GM12878 (cell line): Measurements from ENCODE around the gene PLSCR1. TPM values are rescaled to one million over a fixed set of nuclear protein-coding genes. Genes with fewer than 3 reads are reported as not detected.

Experiments
- ATAC-seq: fragments of 200-7000 bp; cut with Tn5 transposase; 3 replicates; pipeline ENCODE4 v1.9.1; 2020; ENCODE audit warnings: mild to moderate bottlenecking, moderate library complexity
- BruUV-seq: library from RNA; stranded (reverse); fragments of 400-500 nt; replicated peaks from 2 replicates; lab custom pipeline; 2021; lab: Mats Ljungman, UMichigan
- CTCF ChIA-PET: fragments of 300-600 bp; sonication (Branson Sonifier 250); formaldehyde crosslinking; extraction: SDS; loops from one replicate; lab custom pipeline; 2021; ENCODE audit warnings: inconsistent platforms; lab: Yijun Ruan, JAX
- POLR2A ChIA-PET: fragments of 350-600 bp; formaldehyde crosslinking; extraction: SDS; loops from one replicate; lab custom pipeline; 2021; ENCODE audit warnings: inconsistent platforms; lab: Charles Lee
- RAD21 ChIA-PET: fragments of 300-600 bp; sonication (Branson Sonifier 250); formaldehyde crosslinking; loops from one replicate; lab custom pipeline; 2023; ENCODE audit warnings: antibody characterized with exemption; ENCODE audit not compliant: unreplicated experiment; lab: Charles Lee
- SMC1A ChIA-PET: fragments of 300-600 bp; sonication (Branson Sonifier 250); formaldehyde crosslinking; loops from one replicate; lab custom pipeline; 2023; ENCODE audit not compliant: unreplicated experiment, uncharacterized antibody; lab: Charles Lee
- DNase-seq: peaks from one replicate; pipeline ENCODE4 v3.0.0-alpha.2; 2011; ENCODE audit warnings: low read depth, low spot score
- FAIRE-seq: peaks from 3 replicates; lab custom pipeline; 2011; peaks lifted over from hg19 to GRCh38; lab: Jason Lieb, UNC
- H2AFZ ChIP-seq: 2 replicates; pipeline ENCODE4 v1.6.0; 2011; ENCODE audit warnings: low read depth, low read length, control low read depth; ENCODE audit not compliant: control insufficient read depth
- H3K27ac ChIP-seq: 2 replicates; pipeline ENCODE4 v1.5.1; 2011; ENCODE audit warnings: control low read depth; ENCODE audit not compliant: control insufficient read depth, insufficient read depth
- H3K27me3 ChIP-seq, 2 experiments: replicated peaks in 1 of 2; 2 replicates each; pipeline versions ENCODE4 v1.6.0 to v1.6.1; 2011; ENCODE audit warnings: low read length in 1 of 2; ENCODE audit not compliant: control insufficient read depth in 2 of 2, insufficient read depth in 2 of 2
- H3K36me3 ChIP-seq, 2 experiments: 2 replicates each; pipeline ENCODE4 v1.5.1; 2011; ENCODE audit warnings: low read length in 1 of 2; ENCODE audit not compliant: control insufficient read depth in 2 of 2, insufficient read depth in 2 of 2
- H3K4me1 ChIP-seq: 2 replicates; pipeline ENCODE4 v1.6.1; 2011; ENCODE audit warnings: mild to moderate bottlenecking, low read length, moderate library complexity, mixed read lengths; ENCODE audit not compliant: control insufficient read depth, insufficient read depth
- H3K4me2 ChIP-seq: 2 replicates; pipeline ENCODE4 v1.6.0; 2011; ENCODE audit warnings: control low read depth; ENCODE audit not compliant: control insufficient read depth, insufficient read depth
- H3K4me3 ChIP-seq: fragments of 200-600 bp; sonication (generic); 2 replicates; pipeline ENCODE4 v1.5.1; 2016
- H3K79me2 ChIP-seq: 2 replicates; pipeline ENCODE4 v1.6.0; 2011; ENCODE audit warnings: low read length; ENCODE audit not compliant: control insufficient read depth, insufficient read depth
- H3K9ac ChIP-seq: 2 replicates; pipeline ENCODE4 v1.8.0; 2011; ENCODE audit warnings: low read length, control low read depth, mixed read lengths; ENCODE audit not compliant: control insufficient read depth, insufficient read depth
- H3K9me3 ChIP-seq: replicated peaks from 3 replicates; pipeline ENCODE4 v1.5.1; 2011; ENCODE audit warnings: mild to moderate bottlenecking, low read length; ENCODE audit not compliant: control insufficient read depth, insufficient read depth
- H4K20me1 ChIP-seq: 2 replicates; pipeline ENCODE4 v1.6.0; 2011; ENCODE audit not compliant: control insufficient read depth, insufficient read depth
- CBX5 ChIP-seq: sonication (generic); IDR thresholded peaks from 2 replicates; pipeline ENCODE4 v1.6.1; 2016; ENCODE audit warnings: low read depth, moderate library complexity, mild to moderate bottlenecking, inconsistent platforms
- CHD1 ChIP-seq: IDR thresholded peaks from 2 replicates; pipeline ENCODE4 v1.6.1; 2012; ENCODE audit warnings: low read depth, low read length, improper control_type of control experiment
- ETV6 ChIP-seq, 2 experiments: fragments of 450-650 bp in 1 of 2; IDR thresholded peaks in 1 of 2; conservative IDR thresholded peaks in 1 of 2; 2 replicates each; pipeline ENCODE4 v1.6.1; 2014; ENCODE audit warnings: antibody characterized with exemption in 1 of 2, borderline replicate concordance in 1 of 2, low read depth in 1 of 2, mild to moderate bottlenecking in 1 of 2, moderate library complexity in 1 of 2
- GABPA ChIP-seq: IDR thresholded peaks from 2 replicates; pipeline ENCODE4 v1.6.1; 2014; ENCODE audit warnings: antibody characterized with exemption, low read depth, mild to moderate bottlenecking, inconsistent platforms
- GATAD2B ChIP-seq: fragments of 450-650 bp; conservative IDR thresholded peaks from 2 replicates; pipeline ENCODE4 v1.6.1; 2017; ENCODE audit warnings: low read depth, mild to moderate bottlenecking, moderate library complexity
- HDAC2 ChIP-seq: fragments of 200-600 bp; sonication (generic); IDR thresholded peaks from 2 replicates; pipeline ENCODE4 v1.6.1; 2017
- HDGF ChIP-seq: fragments of 450-650 bp; IDR thresholded peaks from 2 replicates; pipeline ENCODE4 v1.6.1; 2016; ENCODE audit warnings: antibody characterized with exemption
- MEF2B ChIP-seq: fragments of 450-650 bp; IDR thresholded peaks from 2 replicates; pipeline ENCODE4 v1.6.1; 2018; ENCODE audit warnings: mild to moderate bottlenecking, moderate library complexity; ENCODE audit not compliant: partially characterized antibody, poor library complexity, severe bottlenecking
- NFYB ChIP-seq: IDR thresholded peaks from 2 replicates; pipeline ENCODE4 v1.6.1; 2011; ENCODE audit warnings: low read depth, mild to moderate bottlenecking, low read length, improper control_type of control experiment, moderate library complexity; ENCODE audit not compliant: insufficient read depth
- POLR2AphosphoS2 ChIP-seq: IDR thresholded peaks from 2 replicates; pipeline ENCODE4 v1.6.1; 2011; ENCODE audit warnings: low read depth, mild to moderate bottlenecking, low read length, improper control_type of control experiment, moderate library complexity
- RUNX3 ChIP-seq: IDR thresholded peaks from 2 replicates; pipeline ENCODE4 v1.6.1; 2012; ENCODE audit warnings: low read length, inconsistent platforms
- SMAD1 ChIP-seq: fragments of 450-650 bp; IDR thresholded peaks from 2 replicates; pipeline ENCODE4 v1.6.1; 2018; ENCODE audit warnings: mild to moderate bottlenecking, low read depth; ENCODE audit not compliant: partially characterized antibody
- TCF12 ChIP-seq: IDR thresholded peaks from 2 replicates; pipeline ENCODE4 v1.6.1; 2011; ENCODE audit warnings: low read depth, mild to moderate bottlenecking, low read length
- TCF3 ChIP-seq: IDR thresholded peaks from 2 replicates; pipeline ENCODE4 v1.6.1; 2012; ENCODE audit warnings: low read depth, mild to moderate bottlenecking, low read length, borderline replicate concordance; ENCODE audit not compliant: insufficient read depth
- WGBS: methylation state at CpG from one replicate; pipeline ENCODE4 v1.1.6; 2016; ENCODE audit warnings: low lambda C conversion rate; ENCODE audit not compliant: insufficient replicate concordance, insufficient coverage; ENCODE audit errors: missing lambda C conversion rate; 5-methylcytosine and 5-hydroxymethylcytosine counted together
- in situ Hi-C: fragments of 300-500 bp; cut with MboI; formaldehyde crosslinking; loops from 9 replicates; pipeline ENCODE4 v1.14.3; 2018; ENCODE audit warnings: mixed read lengths
- intact Hi-C: fragments of 100-400 bp; cut with micrococcal nuclease; formaldehyde crosslinking; loops from one replicate; pipeline ENCODE4 v1.14.2; 2022; ENCODE audit not compliant: unreplicated experiment
- polyA plus RNA-seq, 11 experiments: library from polyadenylated mRNA; depleted of rRNA in 4 of 11; unstranded in 6 of 11; stranded (reverse) in 5 of 11; fragments of >200 nt; fragmentation: Nextera tagmentation in 4 of 11; fragmentation: Illumina TruSeq in 1 of 11; extraction: Ambion mirVana in 4 of 11; extraction: Trizol in 1 of 11; gene quantifications; 1 replicate in 1 of 11; 2 replicates in 10 of 11; pipeline versions ENCODE4 v1.2.1 to v1.2.3, GENCODE V29; 2011 to 2016; ENCODE audit warnings: inconsistent platforms in 2 of 11, missing spikeins in 2 of 11, low read depth in 1 of 11
- total RNA-seq, 4 experiments: library from RNA; depleted of rRNA in 3 of 4; stranded (reverse); fragments of >200 nt in 3 of 4; fragmentation: Illumina TruSeq in 1 of 4; extraction: Trizol in 1 of 4; gene quantifications; 2 replicates each; pipeline versions ENCODE4 v1.2.1 to v1.2.3, GENCODE V29; 2013 to 2021

PLSCR1 gene
- total and polyA plus RNA-seq, 10 of the 15 experiments (the other 5 are each of a cell fraction or from before 2014, with no cell fraction given), result 35.4 to 77.8 (median 41.1) TPM

- ChIA-PET POLR2A (no interaction called here), CTCF (no interaction called here), SMC1A (interaction anchor here (0.7 to 1.4 kb wide), 2 partner anchors 10 to 21 kb away, joined by 3 read pairs; no protein-coding TSS in a partner anchor), RAD21 (no interaction called here)
- H3K4me2 ChIP-seq, result no peak overlapping the region
- BruUV-seq, result no TSS peak
- ATAC-seq (no peak), FAIRE-seq (no peak), DNase-seq (no peak)
- no peaks in the 10 kb centered on the region for H3K9me3 ChIP-seq
- in situ Hi-C loops (no loop called here), intact Hi-C loops (no loop called here)
- H3K36me3 ChIP-seq, result peaks cover 0 to 6% of the 10 kb centered on the region in 2 experiments; a peak in 1 of 4 replicates
- WGBS, result 93% methylated on average over 1 of the region's 1 CpG
- H3K79me2 ChIP-seq, result no peaks in the 10 kb centered on the region
- H4K20me1 ChIP-seq, result no peaks in the 10 kb centered on the region
- no peaks in the 10 kb centered on the region for H3K4me1 ChIP-seq
- H3K27me3 ChIP-seq, result no peaks in the 10 kb centered on the region
- H3K9ac ChIP-seq, result no peak overlapping the region
- H3K27ac ChIP-seq, result no peak overlapping the region
- no peak overlapping the region for H2AFZ ChIP-seq
- TF ChIP-seq ETV6 (conservative IDR thresholded peaks at IDR 0.05 in 1 of 2, IDR thresholded peaks at IDR 0.05 in 1 of 2; ENCODE audit: borderline replicate concordance in 1 of 2, low read depth in 1 of 2) (no peak), POLR2AphosphoS2 (no peak), CHD1 (no peak), NFYB (no peak), HDAC2 (no peak), GABPA (no peak), TCF12 (no peak), CBX5 (no peak), TCF3 (no peak), HDGF (no peak), RUNX3 (no peak), SMAD1 (no peak), MEF2B (no peak), GATAD2B (no peak)
- H3K4me3 ChIP-seq, result no peak overlapping the region
These were observed 23.0 kb downstream of the PLSCR1 start for GRCh38 chr3:146521394-146521793.
